Glutamatergic neuron (in vitro differentiated cells): ENCODE data around the gene MYH16. TPM values are rescaled to one million over a fixed set of nuclear protein-coding genes. Genes with fewer than 3 reads are reported as not detected.
"Not testable (repeated sequence)": the region's sequence is repeated elsewhere in the genome, so short reads cannot be mapped to it uniquely, and the experiment has no call there.

Source experiments
- DNase-seq: peaks from one replicate; pipeline ENCODE4 v3.0.0; 2022
- H3K27ac Mint-ChIP-seq: one replicate; pipeline ENCODE4 v1.8.0; 2020; ENCODE audit warnings: mild to moderate bottlenecking, mixed read lengths, inconsistent platforms; ENCODE audit not compliant: unreplicated experiment
- H3K27me3 Mint-ChIP-seq: one replicate; pipeline ENCODE4 v1.8.0; 2020; ENCODE audit warnings: mild to moderate bottlenecking, moderate library complexity, mixed read lengths, inconsistent platforms; ENCODE audit not compliant: unreplicated experiment
- H3K36me3 Mint-ChIP-seq: one replicate; pipeline ENCODE4 v1.8.0; 2020; ENCODE audit warnings: mild to moderate bottlenecking, mixed read lengths, inconsistent platforms; ENCODE audit not compliant: unreplicated experiment
- H3K4me1 Mint-ChIP-seq: one replicate; pipeline ENCODE4 v1.8.0; 2020; ENCODE audit warnings: mild to moderate bottlenecking, low read depth, mixed read lengths, inconsistent platforms; ENCODE audit not compliant: unreplicated experiment
- H3K4me3 Mint-ChIP-seq: one replicate; pipeline ENCODE4 v1.8.0; 2020; ENCODE audit warnings: mild to moderate bottlenecking, mixed read lengths, inconsistent platforms; ENCODE audit not compliant: unreplicated experiment
- H3K9me3 Mint-ChIP-seq: one replicate; pipeline ENCODE4 v1.8.0; 2020; ENCODE audit warnings: mild to moderate bottlenecking, moderate library complexity, mixed read lengths, inconsistent platforms; ENCODE audit not compliant: unreplicated experiment
- CTCF ChIP-seq: fragments of 200-600 bp; sonication (generic); IDR thresholded peaks from one replicate; pipeline ENCODE4 v1.5.0; 2021; ENCODE audit not compliant: partially characterized antibody, unreplicated experiment
- total RNA-seq: library from RNA; stranded (reverse); fragmentation: NEBNext Ultra II Directional; extraction: Animal tissue kit (Norgen Biotek cat#: 25700); gene quantifications from one replicate; pipeline ENCODE4 v1.2.1, GENCODE V29; 2021; ENCODE audit not compliant: unreplicated experiment

Gene MYH16
- total RNA-seq, 1 donor from 2014 or later, result not detected

GRCh38 chr7:99311702-99312101, 39.1 kb downstream of the MYH16 start:
- Mint-ChIP-seq H3K27ac (no peak overlapping the region), H3K27me3 (peaks cover 2% of the 10 kb centered on the region), H3K4me1 (no peaks in the 10 kb centered on the region), H3K9me3 (peaks cover 2% of the 10 kb centered on the region), H3K4me3 (no peak overlapping the region), H3K36me3 (peaks cover 10% of the 10 kb centered on the region)
- DNase-seq, result no peak
- TF ChIP-seq CTCF, result no peak

- peaks cover 10% of the 10 kb centered on the region for H3K36me3 Mint-ChIP-seq
- DNase-seq, result peak; percentile 76
- H3K4me3 Mint-ChIP-seq, result no peak overlapping the region
- H3K27ac Mint-ChIP-seq, result no peak overlapping the region
- peaks cover 4% of the 10 kb centered on the region for H3K27me3 Mint-ChIP-seq
- TF ChIP-seq CTCF, result peak; percentile 96
- no peaks in the 10 kb centered on the region for H3K4me1 Mint-ChIP-seq
- H3K9me3 Mint-ChIP-seq, result peaks cover 2% of the 10 kb centered on the region
Observed at GRCh38 chr7:99312316-99313203, 39.9 kb downstream of the MYH16 start.

- H3K4me1 Mint-ChIP-seq, result no peaks in the 10 kb centered on the region
- H3K36me3 Mint-ChIP-seq, result peaks cover 10% of the 10 kb centered on the region
- H3K4me3 Mint-ChIP-seq, result no peak overlapping the region
- peaks cover 4% of the 10 kb centered on the region for H3K27me3 Mint-ChIP-seq
- H3K27ac Mint-ChIP-seq, result no peak overlapping the region
- TF ChIP-seq CTCF, result peak; percentile 54
- DNase-seq, result no peak
- peaks cover 2% of the 10 kb centered on the region for H3K9me3 Mint-ChIP-seq
Observed at GRCh38 chr7:99313204-99313573, 40.5 kb downstream of the MYH16 start.

DNA sequence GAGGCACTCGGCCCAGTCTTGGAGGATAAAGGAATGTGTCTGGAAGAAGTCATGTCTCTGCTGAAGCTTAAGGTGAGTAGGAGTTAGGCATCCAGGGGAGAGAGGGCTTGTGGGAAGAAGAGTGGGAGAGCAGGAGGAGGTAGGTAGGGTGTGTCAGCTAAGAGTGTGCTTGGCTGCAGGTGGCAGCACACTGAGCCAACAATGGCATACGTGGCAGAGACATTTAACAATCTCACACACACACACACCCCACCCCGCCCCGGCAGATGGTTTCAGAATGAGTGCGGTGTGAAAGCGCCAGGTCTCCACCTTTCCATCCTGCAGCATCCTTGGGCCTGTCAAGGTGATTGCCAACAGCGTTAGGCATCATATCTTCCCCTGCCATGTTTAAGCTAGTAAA, 41.9 kb downstream of the MYH16 start:
- Mint-ChIP-seq H3K27ac (no peak overlapping the region), H3K4me3 (no peak overlapping the region), H3K9me3 (peaks cover 2% of the 10 kb centered on the region), H3K36me3 (peaks cover 10% of the 10 kb centered on the region), H3K4me1 (no peaks in the 10 kb centered on the region), H3K27me3 (peaks cover 4% of the 10 kb centered on the region)
- no peak for DNase-seq
- TF ChIP-seq CTCF, result no peak

GRCh38 chr7:99320371-99320770, 47.7 kb downstream of the MYH16 start:
- Mint-ChIP-seq H3K9me3 (peaks cover 3% of the 10 kb centered on the region), H3K4me3 (no peak overlapping the region), H3K4me1 (no peaks in the 10 kb centered on the region), H3K27me3 (peaks cover 2% of the 10 kb centered on the region), H3K27ac (no peak overlapping the region), H3K36me3 (no peaks in the 10 kb centered on the region)
- TF ChIP-seq CTCF, result no peak
- no peak for DNase-seq

DNA sequence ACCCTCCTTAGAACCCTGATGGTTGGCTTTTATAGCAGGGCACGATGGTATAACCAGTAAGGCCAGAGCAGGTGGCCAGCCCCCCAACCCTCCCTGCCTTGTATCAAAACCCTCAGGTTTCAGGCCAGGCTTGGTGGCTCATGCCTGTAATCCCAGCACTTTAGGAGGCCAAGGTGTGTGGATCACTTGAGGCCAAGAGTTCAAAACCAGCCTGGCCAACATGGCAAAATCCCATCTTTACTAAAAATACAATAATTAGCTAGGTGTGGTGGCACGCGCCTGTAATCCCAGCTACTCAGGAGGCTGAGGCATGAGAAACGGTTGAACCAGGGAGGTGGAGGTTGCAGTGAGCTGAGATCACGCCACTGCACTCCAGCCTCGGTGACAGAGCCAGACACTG, 50.0 kb downstream of the MYH16 start:
- not testable (repeated sequence) for H3K4me3 Mint-ChIP-seq, DNase-seq, H3K27me3 Mint-ChIP-seq, H3K27ac Mint-ChIP-seq, H3K36me3 Mint-ChIP-seq, H3K9me3 Mint-ChIP-seq, H3K4me1 Mint-ChIP-seq
